GM21515 (cell line): Measurements from ENCODE around the gene RPL35.
"Not testable (repeated sequence)": the region's sequence is repeated elsewhere in the genome, so short reads cannot be mapped to it uniquely, and the experiment has no call there.

Experiments
- ATAC-seq: cut with Tn5 transposase; IDR thresholded peaks from one replicate; pipeline ENCODE4 v1.9.1; 2021; ENCODE audit not compliant: unreplicated experiment

Gene RPL35

GRCh38 chr9:124852829-124853531 lies 8.8 kb downstream of the RPL35 start, which contains the start of gene WDR38:
WDR38 (plus strand) TSS chr9:124853460; CDS start chr9:124853532, 72 bp downstream.
- peak; percentile 73 for ATAC-seq

- ATAC-seq = no peak
These were observed 9.5 kb downstream of the RPL35 start for GRCh38 chr9:124852121-124852828.

GRCh38 chr9:124849801-124850200 lies 12.0 kb downstream of the RPL35 start:
- ATAC-seq = no peak

DNA sequence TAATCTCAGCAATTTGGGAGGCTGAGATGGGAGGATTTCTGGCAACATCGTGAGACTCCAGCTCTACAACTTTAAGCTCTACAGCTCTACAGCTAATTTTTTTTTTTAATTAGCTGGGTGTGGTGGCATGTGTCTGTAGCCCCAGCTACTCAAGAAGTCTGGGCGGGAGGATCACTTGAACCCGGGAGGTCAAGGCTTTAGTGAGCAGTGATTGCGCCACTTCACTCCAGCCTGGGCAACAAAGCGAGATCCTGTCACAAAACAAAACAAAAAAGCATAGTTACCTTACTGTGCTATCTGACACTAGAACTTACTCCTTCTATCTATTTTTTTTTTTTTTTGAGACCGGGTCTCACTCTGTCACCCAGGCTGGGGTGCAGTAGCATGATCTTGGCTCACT lies 14.8 kb downstream of the RPL35 start:
- no peak for ATAC-seq

DNA sequence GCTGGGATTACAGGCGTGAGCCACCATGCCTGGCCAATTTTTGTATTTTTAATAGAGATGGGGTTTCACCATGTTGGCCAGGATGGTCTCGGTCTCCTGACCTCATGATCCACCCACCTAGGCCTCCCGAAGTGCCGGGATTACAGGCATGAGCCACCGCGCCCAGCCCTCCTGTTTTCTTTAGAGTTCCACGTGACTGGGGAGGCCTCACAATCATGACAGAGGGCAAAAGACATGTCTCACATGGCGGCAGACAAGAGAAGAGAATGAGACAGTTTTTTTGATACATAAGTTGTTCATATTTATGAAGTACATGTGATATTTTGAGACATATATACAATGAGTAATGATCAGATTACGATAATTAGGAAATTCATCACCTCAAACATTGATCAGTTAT lies 15.3 kb downstream of the RPL35 start:
- ATAC-seq = not testable (repeated sequence)

GRCh38 chr9:124844291-124844690 lies 17.5 kb downstream of the RPL35 start:
- no peak for ATAC-seq

DNA sequence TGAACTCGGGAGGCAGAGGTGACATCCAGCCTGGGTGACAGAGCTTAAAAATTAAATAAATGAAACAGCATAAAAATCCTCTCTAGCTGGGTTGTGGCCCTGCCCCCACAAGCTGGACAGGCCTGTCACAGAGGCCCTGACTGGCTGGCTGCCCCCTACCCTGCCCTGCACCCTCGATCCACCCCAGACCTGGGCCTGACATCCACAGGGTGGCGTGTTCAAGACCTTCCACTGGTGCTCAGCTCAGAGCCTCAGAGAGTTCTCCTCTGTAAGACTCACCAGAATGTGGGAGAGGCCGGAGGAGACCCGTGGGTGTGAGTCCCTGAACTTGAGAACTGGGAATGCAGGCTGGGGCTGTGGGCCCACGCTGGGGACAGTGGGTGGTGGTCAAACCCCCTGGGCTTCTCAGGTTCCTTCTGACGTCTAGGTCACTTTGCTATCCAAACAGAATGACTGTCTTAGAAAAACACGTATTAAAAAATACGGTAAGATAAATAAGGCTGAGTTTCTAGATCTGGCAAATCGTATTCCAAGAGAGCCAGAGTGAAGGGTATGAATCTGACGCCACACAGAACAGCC lies 18.2 kb downstream of the RPL35 start:
- no peak for ATAC-seq

DNA sequence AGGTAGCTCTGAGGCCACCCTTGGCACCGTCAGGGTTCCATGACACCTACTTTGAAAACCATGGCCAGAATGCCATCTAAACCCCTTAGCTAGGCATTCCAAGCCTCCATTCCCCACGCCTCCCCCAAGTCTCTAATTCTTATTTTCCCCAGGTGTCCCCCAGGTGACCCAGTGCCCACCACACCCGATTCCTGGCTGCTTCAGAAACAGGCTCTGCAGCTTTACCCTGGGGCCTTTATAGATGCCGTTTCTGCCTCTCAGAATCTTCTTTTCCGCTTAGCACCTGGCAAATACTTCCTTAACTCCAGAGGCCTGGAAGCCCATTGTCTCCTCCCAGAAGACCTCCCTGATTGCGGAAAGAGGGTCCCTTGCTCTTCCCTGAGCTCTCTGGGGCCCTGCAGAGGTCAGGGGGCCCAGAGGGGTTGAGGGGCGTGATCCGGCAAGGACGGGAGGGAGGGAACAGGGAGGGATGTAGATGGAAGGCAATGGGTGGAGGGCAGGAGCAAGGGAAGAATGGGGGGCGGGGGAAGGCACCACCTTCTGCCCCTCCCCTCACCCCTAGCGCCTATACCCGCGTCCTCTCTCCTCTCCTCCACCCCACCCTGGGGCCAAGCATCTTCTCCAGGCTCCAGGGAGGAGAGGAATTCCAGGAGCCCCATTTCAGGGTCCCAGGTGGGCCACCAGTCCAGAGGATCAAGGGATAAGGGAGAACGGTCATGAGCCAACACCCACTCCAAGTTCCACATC lies 20.5 kb downstream of the RPL35 start:
- no peak for ATAC-seq

- no peak for ATAC-seq
These were observed 21.4 kb downstream of the RPL35 start for GRCh38 chr9:124840300-124840833.

- ATAC-seq = no peak
These were observed 22.0 kb downstream of the RPL35 start for GRCh38 chr9:124839612-124840299.

DNA sequence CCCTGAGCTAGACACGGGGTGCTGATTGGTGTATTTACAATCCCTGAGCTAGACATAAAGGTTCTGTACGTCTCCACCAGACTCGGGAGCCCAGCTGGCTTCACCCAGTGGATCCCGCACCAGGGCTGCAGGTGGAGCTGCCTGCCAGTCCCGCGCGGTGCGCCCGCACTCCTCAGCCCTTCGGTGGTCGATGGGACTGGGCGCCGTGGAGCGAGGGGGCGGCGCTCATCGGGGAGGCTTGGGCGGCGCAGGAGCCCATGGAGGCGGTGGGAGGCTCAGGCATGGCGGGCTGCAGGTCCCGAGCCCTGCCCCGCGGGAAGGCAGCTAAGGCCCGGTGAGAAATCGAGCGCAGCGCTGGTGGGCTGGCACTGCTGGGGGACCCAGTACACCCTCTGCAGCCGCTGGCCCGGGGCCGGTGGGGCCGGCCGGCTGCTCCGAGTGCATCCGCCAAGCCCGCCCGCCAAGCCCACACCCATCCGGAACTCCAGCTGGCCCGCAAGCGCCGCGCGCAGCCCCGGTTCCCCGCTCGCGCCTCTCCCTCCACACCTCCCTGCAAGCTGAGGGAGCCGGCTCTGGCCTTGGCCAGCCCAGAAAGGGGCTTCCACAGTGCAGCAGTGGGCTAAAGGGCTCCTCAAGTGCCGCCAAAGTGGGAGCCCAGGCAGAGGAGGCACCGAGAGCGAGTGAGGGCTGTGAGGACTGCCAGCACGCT lies 23.0 kb downstream of the RPL35 start:
- not testable (repeated sequence) for ATAC-seq

GRCh38 chr9:124838132-124838531 lies 23.6 kb downstream of the RPL35 start:
- ATAC-seq = not testable (repeated sequence)

DNA sequence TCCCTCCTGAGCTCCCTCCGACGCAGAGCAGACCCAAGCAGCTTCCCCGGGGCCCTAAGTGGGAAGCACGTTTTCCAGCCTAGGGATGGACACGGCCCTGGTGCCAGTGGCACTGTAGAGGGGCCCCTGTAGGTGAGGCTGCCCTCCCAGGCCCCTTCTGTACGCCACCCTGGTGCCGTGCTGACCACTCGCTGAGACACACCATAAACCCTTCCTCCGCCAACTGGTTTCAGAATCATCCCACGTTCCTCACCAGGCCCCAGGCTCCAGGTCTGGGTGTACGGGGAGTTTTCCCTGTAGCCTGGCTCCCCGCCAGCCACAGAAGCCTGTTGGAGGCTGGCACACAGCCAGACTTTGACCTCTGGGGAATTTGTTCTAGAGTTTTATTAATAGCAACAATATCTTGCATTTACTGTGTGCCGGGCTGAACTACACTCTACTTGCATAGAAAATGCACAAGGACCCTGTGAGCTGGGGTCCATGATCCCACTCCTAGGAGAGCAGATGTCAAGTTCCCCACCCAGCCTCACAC lies 26.7 kb downstream of the RPL35 start:
- ATAC-seq = no peak

DNA sequence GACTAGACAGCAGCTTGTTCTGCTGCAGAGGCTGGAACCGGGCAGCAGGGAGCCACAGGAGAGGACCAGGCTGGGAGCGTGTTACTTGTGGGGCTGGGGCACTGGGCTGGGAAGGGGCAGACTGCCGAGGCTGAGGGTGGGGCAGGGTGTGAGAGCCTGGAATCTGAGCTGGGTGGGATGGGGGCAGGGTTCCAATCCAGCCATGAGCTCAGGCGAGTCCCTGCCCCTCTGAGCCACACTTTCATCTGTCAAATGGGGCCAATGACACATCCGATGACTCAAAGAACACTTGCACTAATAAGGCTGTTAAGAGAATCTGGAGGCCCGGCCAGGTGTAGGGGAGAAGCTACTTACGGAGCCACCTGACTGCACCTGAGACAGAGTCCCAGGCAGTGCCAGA lies 27.2 kb downstream of the RPL35 start:
- ATAC-seq = no peak

DNA sequence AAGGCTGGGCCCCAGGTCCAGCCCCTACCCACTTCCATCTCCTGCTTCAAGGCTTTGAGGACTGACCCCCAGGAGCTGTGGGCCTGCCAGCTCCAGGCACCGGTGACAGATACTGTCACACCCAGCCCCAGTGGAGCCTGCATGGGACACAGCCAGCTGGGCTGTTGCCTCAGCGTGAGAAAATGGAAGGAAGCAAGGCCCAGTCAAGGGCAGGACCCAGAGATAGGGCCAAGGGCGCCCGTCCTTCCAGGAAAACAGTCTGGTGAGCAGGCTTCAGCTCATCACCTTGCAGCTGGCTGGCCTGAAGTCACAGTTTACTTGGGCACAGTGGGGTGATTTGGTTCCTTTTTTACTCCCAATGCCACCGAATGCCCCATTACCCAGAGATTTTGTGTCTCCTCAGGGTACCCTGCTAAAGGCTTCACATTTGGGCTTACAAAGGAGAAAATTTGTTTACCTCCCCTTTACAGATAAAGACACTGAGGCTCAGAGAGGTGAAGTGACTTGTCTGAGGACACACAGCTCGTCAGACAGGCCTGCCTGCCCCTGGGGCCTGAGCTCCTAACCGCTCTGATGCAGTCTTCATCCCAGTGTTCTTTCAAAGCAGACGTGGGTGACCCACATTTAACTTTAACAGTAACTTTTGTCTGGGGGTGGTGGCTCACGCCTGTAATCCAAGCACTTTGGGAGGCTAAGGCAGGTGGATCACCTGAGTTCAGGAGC lies 30.0 kb downstream of the RPL35 start:
- ATAC-seq = no peak

- ATAC-seq = no peak
These were observed 31.2 kb downstream of the RPL35 start for GRCh38 chr9:124830593-124830992.

- ATAC-seq = no peak
These were observed 32.5 kb downstream of the RPL35 start for GRCh38 chr9:124829334-124829669.

DNA sequence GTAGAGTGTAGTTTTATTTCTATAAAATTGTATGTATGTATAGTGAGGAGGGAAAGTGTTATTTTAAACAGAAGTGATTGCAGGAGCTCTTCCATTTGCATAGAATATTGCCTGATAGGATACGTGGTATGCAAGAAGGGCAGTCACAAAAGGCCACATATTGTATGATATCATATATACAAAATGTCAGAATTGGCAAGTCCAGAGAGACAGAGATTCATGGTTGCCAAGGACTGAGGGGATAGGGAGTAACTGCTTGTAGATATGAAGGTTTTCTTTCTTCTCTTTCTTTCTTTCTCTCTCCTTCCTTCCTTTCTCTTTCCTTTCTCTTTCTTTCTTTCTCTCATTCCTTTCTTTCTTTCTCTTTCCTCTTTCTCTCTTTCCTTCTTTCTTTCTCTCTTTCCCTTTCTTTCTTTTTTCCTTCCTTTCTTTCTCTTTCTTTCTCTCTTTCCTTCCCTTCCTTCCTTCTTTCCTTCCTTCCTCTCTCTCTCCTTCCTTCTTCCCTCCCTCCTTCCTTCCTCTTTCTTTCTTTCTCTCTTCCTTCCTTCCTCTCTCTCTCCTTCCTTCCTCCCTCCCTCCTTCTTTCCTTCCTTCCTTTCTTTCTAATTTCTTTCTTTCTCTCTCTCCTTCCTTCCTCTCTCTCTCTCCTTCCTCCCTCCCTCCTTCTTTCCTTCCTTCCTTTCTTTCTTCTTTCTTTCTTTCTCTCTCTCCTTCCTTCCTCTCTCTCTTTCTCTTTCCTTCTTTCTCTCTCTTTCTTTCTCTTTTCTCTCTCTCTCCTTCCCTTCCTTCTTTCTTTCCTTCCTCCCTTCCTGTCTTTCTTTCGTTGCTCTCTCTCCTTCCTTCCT lies 33.0 kb downstream of the RPL35 start:
- no peak for ATAC-seq
